Type B pancreatic cell (in vitro differentiated cells): ENCODE measurements around the gene INSC. TPM values are rescaled to one million over a fixed set of nuclear protein-coding genes. Genes with fewer than 3 reads are reported as not detected.

Experiments used
- DNase-seq: peaks from one replicate; pipeline ENCODE4 v3.0.0; 2021; ENCODE audit warnings: mixed read lengths; ENCODE audit not compliant: unreplicated experiment; ENCODE audit errors: extremely low spot score
- H3K27ac Mint-ChIP-seq: 2 replicates; pipeline ENCODE4 v1.8.0; 2021; ENCODE audit warnings: mild to moderate bottlenecking, mixed read lengths
- H3K27me3 Mint-ChIP-seq: 2 replicates; pipeline ENCODE4 v1.8.0; 2021; ENCODE audit warnings: mixed read lengths
- H3K36me3 Mint-ChIP-seq: 2 replicates; pipeline ENCODE4 v1.8.0; 2021; ENCODE audit warnings: mixed read lengths
- H3K4me1 Mint-ChIP-seq: one replicate; pipeline ENCODE4 v1.8.0; 2021; ENCODE audit warnings: mixed read lengths; ENCODE audit not compliant: unreplicated experiment
- H3K4me3 Mint-ChIP-seq: 2 replicates; pipeline ENCODE4 v1.8.0; 2021; ENCODE audit warnings: mild to moderate bottlenecking, mixed read lengths
- H3K9me3 Mint-ChIP-seq: 2 replicates; pipeline ENCODE4 v1.8.0; 2021; ENCODE audit warnings: mixed read lengths
- CTCF ChIP-seq: fragments of 200-600 bp; sonication (generic); conservative IDR thresholded peaks from 2 replicates; pipeline ENCODE4 v1.5.0; 2021; ENCODE audit warnings: antibody characterized with exemption, mild to moderate bottlenecking
- total RNA-seq: library from RNA; stranded (reverse); gene quantifications from 2 replicates; pipeline ENCODE4 v1.2.1, GENCODE V29; 2021; ENCODE audit warnings: low replicate concordance

The INSC gene
- total RNA-seq, 1 donor from 2014 or later, result 1.2 TPM

GRCh38 chr11:15144347-15144746 is 29.6 kb downstream of the INSC start:
- peaks cover 3% of the 10 kb centered on the region for H3K27me3 Mint-ChIP-seq
- TF ChIP-seq CTCF, result no peak
- no peaks in the 10 kb centered on the region for H3K36me3 Mint-ChIP-seq
- H3K4me3 Mint-ChIP-seq, result no peak overlapping the region
- H3K9me3 Mint-ChIP-seq, result no peaks in the 10 kb centered on the region
- no peak for DNase-seq
- no peaks in the 10 kb centered on the region for H3K4me1 Mint-ChIP-seq
- H3K27ac Mint-ChIP-seq, result no peak overlapping the region

- Mint-ChIP-seq H3K4me3 (no peak overlapping the region), H3K4me1 (no peaks in the 10 kb centered on the region), H3K9me3 (no peaks in the 10 kb centered on the region), H3K27me3 (peaks cover 3% of the 10 kb centered on the region), H3K36me3 (no peaks in the 10 kb centered on the region), H3K27ac (no peak overlapping the region)
- DNase-seq, result no peak
- no peak for TF ChIP-seq CTCF
Measured at GRCh38 chr11:15145151-15145550, 30.4 kb downstream of the INSC start.

- H3K27me3 Mint-ChIP-seq, result peaks cover 3% of the 10 kb centered on the region
- no peak for TF ChIP-seq CTCF
- DNase-seq, result no peak
- H3K27ac Mint-ChIP-seq, result no peak overlapping the region
- no peaks in the 10 kb centered on the region for H3K4me1 Mint-ChIP-seq
- no peak overlapping the region for H3K4me3 Mint-ChIP-seq
- no peaks in the 10 kb centered on the region for H3K36me3 Mint-ChIP-seq
- H3K9me3 Mint-ChIP-seq, result no peaks in the 10 kb centered on the region
Measured at GRCh38 chr11:15145615-15146014, 30.9 kb downstream of the INSC start.

GRCh38 chr11:15146271-15147003 is 31.7 kb downstream of the INSC start:
- Mint-ChIP-seq H3K4me3 (no peak overlapping the region), H3K36me3 (no peaks in the 10 kb centered on the region), H3K27me3 (peaks cover 3% of the 10 kb centered on the region), H3K9me3 (no peaks in the 10 kb centered on the region), H3K27ac (no peak overlapping the region), H3K4me1 (no peaks in the 10 kb centered on the region)
- DNase-seq, result no peak
- TF ChIP-seq CTCF, result no peak

GRCh38 chr11:15148169-15148568 is 33.4 kb downstream of the INSC start:
- H3K4me1 Mint-ChIP-seq, result no peaks in the 10 kb centered on the region
- no peaks in the 10 kb centered on the region for H3K9me3 Mint-ChIP-seq
- H3K27ac Mint-ChIP-seq, result no peak overlapping the region
- no peaks in the 10 kb centered on the region for H3K36me3 Mint-ChIP-seq
- H3K4me3 Mint-ChIP-seq, result no peak overlapping the region
- H3K27me3 Mint-ChIP-seq, result peaks cover 3% of the 10 kb centered on the region
- DNase-seq, result no peak
- no peak for TF ChIP-seq CTCF
